KMS-11 (cell line): ENCODE results near the gene RAPGEF3.

Source experiments
- H2AFZ ChIP-seq: fragments of 200-600 bp; sonication (generic); 2 replicates; pipeline ENCODE4 v1.6.1; 2016; ENCODE audit warnings: antibody characterized with exemption, mixed run types, low read depth
- H3K27ac ChIP-seq: fragments of 200-600 bp; sonication (generic); 2 replicates; pipeline ENCODE4 v1.6.1; 2016; ENCODE audit warnings: mild to moderate bottlenecking, mixed run types
- H3K27me3 ChIP-seq: fragments of 200-600 bp; sonication (generic); 2 replicates; pipeline ENCODE4 v1.6.1; 2017; ENCODE audit warnings: mild to moderate bottlenecking, low read depth, mixed run types, moderate library complexity; ENCODE audit not compliant: insufficient read depth
- H3K36me3 ChIP-seq: fragments of 200-600 bp; sonication (generic); 2 replicates; pipeline ENCODE4 v1.6.1; 2017; ENCODE audit warnings: mild to moderate bottlenecking, mixed run types; ENCODE audit not compliant: insufficient read depth
- H3K4me1 ChIP-seq: fragments of 200-600 bp; sonication (generic); 2 replicates; pipeline ENCODE4 v1.6.1; 2016; ENCODE audit warnings: mild to moderate bottlenecking, low read depth, mixed run types; ENCODE audit not compliant: poor library complexity, severe bottlenecking
- H3K4me2 ChIP-seq: fragments of 200-600 bp; sonication (generic); 2 replicates; pipeline ENCODE4 v1.7.0; 2016; ENCODE audit warnings: mild to moderate bottlenecking, mixed run types
- H3K4me3 ChIP-seq: fragments of 200-600 bp; sonication (generic); IDR thresholded peaks from 2 replicates; pipeline ENCODE4 v1.6.1; 2017; ENCODE audit warnings: low read depth, low read length, mixed read lengths; ENCODE audit not compliant: insufficient read depth
- H3K79me2 ChIP-seq: fragments of 200-600 bp; sonication (generic); 2 replicates; pipeline ENCODE4 v1.6.1; 2016; ENCODE audit warnings: low read depth, mixed run types; ENCODE audit not compliant: insufficient read depth
- H3K9ac ChIP-seq: fragments of 200-600 bp; sonication (generic); 2 replicates; pipeline ENCODE4 v1.6.1; 2016; ENCODE audit warnings: mild to moderate bottlenecking, mixed run types
- H4K20me1 ChIP-seq: fragments of 200-600 bp; sonication (generic); 2 replicates; pipeline ENCODE4 v1.6.1; 2016; ENCODE audit warnings: mild to moderate bottlenecking, mixed run types; ENCODE audit not compliant: insufficient read depth
- TF ChIP-seq, protein P1 (sequence below): fragments of 200-600 bp; sonication (generic); conservative IDR thresholded peaks from 2 replicates; pipeline ENCODE4 v1.6.1; 2017; ENCODE audit warnings: low read depth, mild to moderate bottlenecking, antibody characterized with exemption, low read length, moderate library complexity, mixed read lengths

Gene RAPGEF3

DNA sequence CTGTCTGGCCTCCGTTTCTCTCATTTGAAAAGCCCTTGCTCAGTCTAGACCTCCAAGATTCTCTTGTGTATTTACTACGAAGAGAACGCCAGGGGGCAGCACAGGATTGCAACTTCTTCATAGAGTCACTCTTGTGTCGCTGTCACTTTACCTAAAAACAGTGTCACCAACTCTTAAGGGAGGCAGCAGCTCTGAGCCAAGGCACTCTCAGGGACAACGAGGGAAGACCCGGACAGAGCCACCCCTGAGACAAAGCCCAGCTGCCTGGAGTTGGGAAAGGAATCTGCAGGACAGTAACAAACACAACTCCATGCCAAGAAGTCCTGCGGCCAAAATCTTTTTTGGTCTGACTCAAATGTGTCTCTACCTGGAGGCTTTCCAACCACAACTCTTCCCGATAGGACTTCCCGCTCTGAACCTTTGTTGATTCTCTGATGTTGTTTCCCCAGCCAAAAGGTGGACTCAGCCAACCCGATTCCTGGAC is 43.2 kb downstream of the RAPGEF3 start:
- no peak overlapping the region for H3K4me2 ChIP-seq
- no peak overlapping the region for H2AFZ ChIP-seq
- TF ChIP-seq, protein P1, sequence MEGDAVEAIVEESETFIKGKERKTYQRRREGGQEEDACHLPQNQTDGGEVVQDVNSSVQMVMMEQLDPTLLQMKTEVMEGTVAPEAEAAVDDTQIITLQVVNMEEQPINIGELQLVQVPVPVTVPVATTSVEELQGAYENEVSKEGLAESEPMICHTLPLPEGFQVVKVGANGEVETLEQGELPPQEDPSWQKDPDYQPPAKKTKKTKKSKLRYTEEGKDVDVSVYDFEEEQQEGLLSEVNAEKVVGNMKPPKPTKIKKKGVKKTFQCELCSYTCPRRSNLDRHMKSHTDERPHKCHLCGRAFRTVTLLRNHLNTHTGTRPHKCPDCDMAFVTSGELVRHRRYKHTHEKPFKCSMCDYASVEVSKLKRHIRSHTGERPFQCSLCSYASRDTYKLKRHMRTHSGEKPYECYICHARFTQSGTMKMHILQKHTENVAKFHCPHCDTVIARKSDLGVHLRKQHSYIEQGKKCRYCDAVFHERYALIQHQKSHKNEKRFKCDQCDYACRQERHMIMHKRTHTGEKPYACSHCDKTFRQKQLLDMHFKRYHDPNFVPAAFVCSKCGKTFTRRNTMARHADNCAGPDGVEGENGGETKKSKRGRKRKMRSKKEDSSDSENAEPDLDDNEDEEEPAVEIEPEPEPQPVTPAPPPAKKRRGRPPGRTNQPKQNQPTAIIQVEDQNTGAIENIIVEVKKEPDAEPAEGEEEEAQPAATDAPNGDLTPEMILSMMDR: peak; percentile 94
- H3K27ac ChIP-seq: no peak overlapping the region
- H3K9ac ChIP-seq: no peak overlapping the region
- no peaks in the 10 kb centered on the region for H3K79me2 ChIP-seq
- H3K4me1 ChIP-seq: peaks cover 27% of the 10 kb centered on the region
- H4K20me1 ChIP-seq: no peaks in the 10 kb centered on the region
- H3K4me3 ChIP-seq: no peak overlapping the region
- H3K36me3 ChIP-seq: no peaks in the 10 kb centered on the region
- no peaks in the 10 kb centered on the region for H3K27me3 ChIP-seq

DNA sequence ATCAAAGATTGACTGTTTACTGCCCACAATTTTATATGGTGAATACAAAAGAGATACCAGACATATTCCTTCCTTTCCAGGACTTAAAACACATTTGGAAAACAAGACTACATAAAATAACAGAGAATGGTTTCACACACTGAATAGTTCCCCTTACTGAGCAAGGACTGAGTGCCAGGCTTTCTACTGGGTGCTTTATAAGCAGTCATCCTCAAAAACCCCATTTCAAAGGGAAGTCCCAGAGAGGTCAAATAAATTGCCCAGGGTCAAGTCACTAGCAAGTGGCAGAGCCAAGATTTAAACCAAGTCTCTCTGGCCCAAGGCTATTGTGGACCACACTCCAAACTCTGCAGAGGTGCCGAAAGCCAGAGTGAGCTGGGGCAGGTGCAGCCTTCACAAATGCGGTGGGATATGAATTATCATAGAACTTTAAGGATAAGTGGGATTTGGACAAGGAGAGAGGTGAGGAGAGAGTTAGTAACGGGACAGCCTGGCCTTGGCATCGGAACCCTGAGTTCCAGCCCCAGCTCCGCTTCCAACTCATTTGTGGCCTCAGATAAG is 43.8 kb downstream of the RAPGEF3 start:
- Histone ChIP-seq H3K4me3 (no peak overlapping the region), H3K9ac (no peak overlapping the region), H2AFZ (no peak overlapping the region), H4K20me1 (no peaks in the 10 kb centered on the region), H3K36me3 (no peaks in the 10 kb centered on the region), H3K27ac (no peak overlapping the region), H3K79me2 (no peaks in the 10 kb centered on the region), H3K4me2 (no peak overlapping the region), H3K27me3 (no peaks in the 10 kb centered on the region), H3K4me1 (peaks cover 27% of the 10 kb centered on the region)
- TF ChIP-seq, protein P1: no peak

DNA sequence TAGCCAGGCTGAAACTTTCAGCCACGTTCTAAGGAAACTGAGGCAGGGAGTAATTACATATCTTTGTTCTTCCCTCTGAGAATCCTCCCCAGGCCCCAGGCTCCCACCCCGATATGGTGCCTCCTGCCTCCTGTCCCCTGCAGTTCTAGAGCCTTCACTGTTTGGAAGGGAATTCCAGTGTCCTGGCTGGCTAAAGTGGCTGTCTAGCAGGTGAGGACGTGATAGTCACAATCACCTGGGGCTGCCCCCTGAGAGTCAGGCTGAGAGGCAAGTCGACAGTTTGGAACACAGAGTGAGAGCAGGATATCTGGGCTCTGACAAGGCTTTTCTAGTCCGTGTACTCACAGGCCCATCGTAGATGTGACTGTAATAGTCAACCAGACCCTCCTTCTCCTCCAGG is 46.5 kb downstream of the RAPGEF3 start:
- H2AFZ ChIP-seq: no peak overlapping the region
- H3K79me2 ChIP-seq: no peaks in the 10 kb centered on the region
- H3K4me1 ChIP-seq: peaks cover 32% of the 10 kb centered on the region
- no peak overlapping the region for H3K4me2 ChIP-seq
- H3K27ac ChIP-seq: no peak overlapping the region
- no peak overlapping the region for H3K9ac ChIP-seq
- TF ChIP-seq, protein P1: no peak
- no peak overlapping the region for H3K4me3 ChIP-seq
- H3K36me3 ChIP-seq: no peaks in the 10 kb centered on the region
- H3K27me3 ChIP-seq: no peaks in the 10 kb centered on the region
- H4K20me1 ChIP-seq: no peaks in the 10 kb centered on the region

DNA sequence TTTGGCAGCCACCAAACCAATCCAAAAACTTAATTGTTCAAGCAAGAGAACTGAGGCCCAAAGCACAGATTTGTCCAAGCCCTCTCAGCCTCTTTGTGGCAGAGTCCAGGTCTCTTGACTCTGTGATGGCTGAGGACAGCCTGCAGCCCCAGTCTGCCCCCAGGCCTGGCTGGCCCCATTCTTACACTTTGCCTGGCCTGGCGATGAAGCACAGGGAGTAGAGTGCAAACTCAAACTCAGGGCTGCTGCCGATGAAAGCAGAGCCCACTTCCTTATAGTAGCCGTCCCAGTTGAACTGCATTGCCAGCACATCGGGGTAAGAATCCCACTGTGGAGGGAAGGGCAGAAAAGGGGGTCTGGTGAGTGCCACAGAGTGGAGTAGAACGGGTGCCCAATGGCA is 47.2 kb downstream of the RAPGEF3 start:
- H3K36me3 ChIP-seq: no peaks in the 10 kb centered on the region
- H3K9ac ChIP-seq: no peak overlapping the region
- H4K20me1 ChIP-seq: no peaks in the 10 kb centered on the region
- no peak overlapping the region for H3K4me3 ChIP-seq
- H2AFZ ChIP-seq: no peak overlapping the region
- H3K27ac ChIP-seq: no peak overlapping the region
- TF ChIP-seq, protein P1: no peak
- H3K4me2 ChIP-seq: no peak overlapping the region
- no peaks in the 10 kb centered on the region for H3K79me2 ChIP-seq
- no peaks in the 10 kb centered on the region for H3K27me3 ChIP-seq
- H3K4me1 ChIP-seq: peaks cover 34% of the 10 kb centered on the region
